Coronary artery (tissue), 2 donors: Measurements from ENCODE around the gene TIMP2.
"Not testable (repeated sequence)": the region's sequence is repeated elsewhere in the genome, so short reads cannot be mapped to it uniquely, and the experiment has no call there.

Source experiments
- DNase-seq: peaks from one replicate; pipeline ENCODE4 v3.0.0-alpha.2; 2017; ENCODE audit warnings: low spot score
- H3K27ac ChIP-seq, 2 donors: fragments of 200-600 bp; sonication (generic); one replicate each; pipeline ENCODE4 v1.5.1; 2016 to 2019
- H3K4me3 ChIP-seq: fragments of 200-600 bp; sonication (generic); 2 replicates; pipeline ENCODE4 v1.5.1; 2016; ENCODE audit warnings: mild to moderate bottlenecking, moderate library complexity
- CTCF ChIP-seq: fragments of 200-600 bp; sonication (generic); IDR thresholded peaks from one replicate; pipeline ENCODE4 v1.5.1; 2019; ENCODE audit warnings: antibody characterized with exemption

TIMP2 gene

DNA sequence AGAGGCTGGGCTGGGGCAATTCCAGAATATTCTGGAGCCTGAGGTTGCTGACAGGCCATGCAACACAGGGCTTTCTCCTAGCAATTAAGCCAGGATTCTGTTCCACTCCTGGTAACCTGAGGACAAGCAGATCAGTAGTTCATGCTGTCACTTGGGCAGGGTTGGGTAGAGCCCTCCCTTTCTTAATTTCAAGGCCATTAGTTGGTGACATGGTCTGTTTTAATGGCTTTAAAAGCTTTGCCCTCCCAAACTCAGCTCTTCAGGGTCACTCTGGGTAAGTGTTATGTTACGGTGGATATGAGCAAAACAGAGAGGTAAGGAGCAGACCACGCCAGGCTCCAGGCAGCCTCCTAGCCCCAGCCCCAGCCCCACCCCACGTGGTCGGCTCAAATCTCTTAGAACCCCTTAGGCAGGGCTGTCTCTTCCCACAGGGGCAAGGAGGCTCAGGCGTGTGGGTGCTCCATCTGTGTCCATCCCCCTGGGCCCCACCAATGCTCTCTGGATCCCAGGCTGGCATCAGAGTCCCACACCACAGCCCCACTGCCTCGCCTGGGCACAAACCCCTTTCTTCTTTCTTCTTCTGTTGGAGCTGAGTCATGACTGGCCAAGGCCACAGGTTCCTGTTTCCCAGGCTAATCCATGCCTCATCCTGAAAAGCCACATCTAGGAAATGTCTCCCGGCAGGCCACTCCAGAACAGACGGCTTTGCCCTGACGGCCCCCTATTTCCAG is 49.7 kb downstream of the TIMP2 start:
- H3K4me3 ChIP-seq, result no peak overlapping the region
- no peak for TF ChIP-seq CTCF
- H3K27ac ChIP-seq, result peak overlapping the region; percentile 36 to 58
- no peak for DNase-seq

DNA sequence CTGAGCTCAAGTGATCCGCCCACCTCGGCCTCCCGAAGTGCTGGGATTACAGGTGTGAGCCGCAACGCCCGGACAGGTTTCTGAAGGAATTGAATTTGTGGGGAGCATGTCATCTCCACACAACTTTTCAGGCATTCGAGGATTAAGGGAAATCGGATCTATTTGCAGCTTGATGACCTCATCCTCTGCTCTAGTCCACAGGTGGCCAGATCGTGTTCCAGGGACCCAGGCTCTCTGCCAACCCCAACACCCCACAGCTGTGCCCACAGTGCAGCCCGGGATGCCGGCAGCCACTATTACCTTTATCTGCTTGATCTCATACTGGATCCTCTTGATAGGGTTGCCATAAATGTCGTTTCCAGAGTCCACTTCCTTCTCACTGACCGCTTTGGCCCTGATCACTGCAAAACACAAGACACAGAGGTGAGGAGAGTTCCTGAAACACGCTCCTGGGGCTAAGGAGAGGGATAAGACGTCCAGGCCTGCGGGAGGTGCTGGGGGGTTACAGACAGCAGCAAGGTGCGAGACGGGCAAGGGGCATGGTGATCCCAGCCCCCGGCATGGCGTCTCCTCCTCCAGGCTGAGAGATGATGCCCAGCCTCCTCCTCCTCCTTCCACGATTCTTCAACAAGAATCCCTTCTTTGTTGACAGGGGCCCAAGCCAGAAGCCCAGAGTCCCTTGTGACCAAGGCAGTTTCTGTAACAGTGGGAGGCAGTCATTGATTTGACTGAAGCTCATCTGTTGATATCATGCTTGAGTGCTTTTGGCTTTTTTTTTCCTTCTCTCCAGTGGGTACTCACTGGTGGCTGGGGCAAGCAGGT is 51.5 kb downstream of the TIMP2 start:
- H3K4me3 ChIP-seq, result no peak overlapping the region
- no peak for DNase-seq
- TF ChIP-seq CTCF, result no peak
- H3K27ac ChIP-seq, result peak overlapping the region; percentile 32 to 49

DNA sequence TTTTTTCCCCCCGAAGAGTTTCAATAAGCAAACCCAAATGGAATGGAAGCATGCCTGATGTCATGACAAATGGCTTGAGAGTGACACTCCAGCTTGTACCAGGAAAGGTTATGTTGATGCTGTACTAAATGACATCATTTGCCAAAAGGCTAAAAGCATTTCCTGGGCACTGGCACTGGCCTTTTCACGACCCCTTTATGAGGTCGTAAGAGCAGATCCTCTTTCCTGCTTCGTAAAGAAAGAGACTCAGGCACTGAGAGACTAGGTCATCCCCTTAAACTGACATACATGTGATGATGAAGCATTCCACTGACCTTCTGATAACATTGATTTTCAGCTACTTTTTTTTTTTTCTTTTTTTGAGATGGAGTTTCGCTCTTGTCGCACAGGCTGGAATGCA is 52.7 kb downstream of the TIMP2 start:
- H3K4me3 ChIP-seq, result no peak overlapping the region
- no peak for DNase-seq
- H3K27ac ChIP-seq, result no peak overlapping the region
- TF ChIP-seq CTCF, result no peak

GRCh38 chr17:78870621-78871020 is 54.6 kb downstream of the TIMP2 start:
- Histone ChIP-seq H3K27ac (no peak overlapping the region), H3K4me3 (no peak overlapping the region)
- DNase-seq, result no peak
- no peak for TF ChIP-seq CTCF

- TF ChIP-seq CTCF, result no peak
- H3K27ac ChIP-seq, result peak overlapping the region in 1 of 2 donors; percentile 29
Observed at GRCh38 chr17:78868391-78868790, 56.8 kb downstream of the TIMP2 start.

GRCh38 chr17:78867046-78867445 is 58.1 kb downstream of the TIMP2 start:
- not testable (repeated sequence) for H3K4me3 ChIP-seq, DNase-seq
- H3K27ac ChIP-seq, result peak overlapping the region in 1 of 2 donors; percentile 31

More at GRCh38 chr17:78868391-78868790, 56.8 kb downstream of the TIMP2 start:
- no peak for DNase-seq
- H3K4me3 ChIP-seq, result no peak overlapping the region

DNA sequence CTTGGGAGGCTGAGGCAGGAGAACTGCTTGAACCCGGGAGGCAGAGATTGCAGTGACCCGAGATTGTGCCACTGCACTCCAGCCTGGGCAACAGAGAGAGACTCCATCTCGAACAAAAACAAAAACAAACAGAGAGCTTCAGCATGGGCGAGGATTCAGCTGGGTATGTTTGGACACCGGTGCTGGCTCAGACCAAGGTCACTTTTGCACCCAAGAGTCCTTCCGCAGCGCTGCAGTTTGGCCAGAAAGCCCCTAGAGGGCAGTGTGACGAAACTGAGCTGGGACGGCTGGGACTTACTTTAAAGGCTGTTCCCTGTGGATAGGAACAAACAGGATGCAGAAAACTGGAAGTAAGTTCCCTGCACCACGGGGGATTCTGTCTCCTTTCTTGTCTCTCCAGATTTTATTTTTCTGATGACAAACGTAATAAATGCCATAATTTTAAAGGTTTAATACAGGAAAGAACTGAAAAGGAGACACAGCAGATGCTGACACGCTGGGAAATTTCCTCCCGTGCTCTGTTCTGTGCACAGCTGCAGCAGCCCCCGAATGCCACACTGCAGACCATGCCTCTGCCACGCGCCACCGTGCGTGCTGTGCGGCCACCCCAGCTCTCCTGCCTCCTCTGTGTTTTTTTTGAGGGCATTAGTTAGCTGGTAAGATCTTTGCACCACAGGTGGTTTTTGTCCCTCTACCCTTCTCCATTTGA is 59.4 kb downstream of the TIMP2 start:
- DNase-seq, result peak; percentile 86
- no peak overlapping the region for H3K4me3 ChIP-seq

More for the DNA sequence above, 59.4 kb downstream of the TIMP2 start:
- peak; percentile 94 for TF ChIP-seq CTCF
- H3K27ac ChIP-seq, result peak overlapping the region in 1 of 2 donors; percentile 37
